Measurements from ENCODE around the gene CYP2U1.

CYP2U1 gene

DNA sequence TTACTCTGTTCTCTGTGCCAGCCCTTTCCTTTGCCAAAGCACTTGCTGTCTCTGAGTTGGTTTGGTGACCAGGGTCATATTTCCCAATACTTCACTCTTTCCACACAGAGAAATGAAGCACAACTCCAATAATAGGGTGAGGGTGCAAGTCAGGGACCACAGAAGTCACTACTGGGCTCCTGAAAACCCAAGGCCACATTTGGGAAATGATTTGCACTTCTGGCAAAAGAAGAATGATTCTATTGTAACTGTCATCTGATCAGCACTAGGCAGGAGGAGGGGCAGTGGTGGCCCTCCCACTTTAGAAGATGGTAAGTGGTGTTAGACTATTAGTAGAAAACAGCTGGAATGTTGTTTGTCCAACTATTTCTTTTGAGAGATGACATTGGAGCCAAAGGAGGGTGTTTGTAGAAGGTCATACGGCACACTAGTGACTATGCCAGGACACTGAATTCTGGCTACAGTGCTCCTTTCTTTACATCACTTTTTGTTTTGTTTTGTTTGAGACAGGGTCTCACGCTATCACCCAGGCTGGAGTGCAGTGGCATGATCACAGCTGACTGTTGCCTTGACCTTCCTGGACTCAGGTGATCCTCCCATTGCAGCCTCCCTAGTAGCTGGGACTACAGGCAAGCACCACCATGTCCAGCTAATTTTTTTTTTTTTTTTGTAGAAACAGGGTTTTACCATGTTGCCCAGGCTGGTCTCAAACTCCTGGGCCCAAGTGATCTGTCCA is 47.5 kb downstream of the CYP2U1 start:
- DNase-seq (ENCODE audit: low read depth in 3 of 3, low spot score in 1 of 3) = no peak

DNA sequence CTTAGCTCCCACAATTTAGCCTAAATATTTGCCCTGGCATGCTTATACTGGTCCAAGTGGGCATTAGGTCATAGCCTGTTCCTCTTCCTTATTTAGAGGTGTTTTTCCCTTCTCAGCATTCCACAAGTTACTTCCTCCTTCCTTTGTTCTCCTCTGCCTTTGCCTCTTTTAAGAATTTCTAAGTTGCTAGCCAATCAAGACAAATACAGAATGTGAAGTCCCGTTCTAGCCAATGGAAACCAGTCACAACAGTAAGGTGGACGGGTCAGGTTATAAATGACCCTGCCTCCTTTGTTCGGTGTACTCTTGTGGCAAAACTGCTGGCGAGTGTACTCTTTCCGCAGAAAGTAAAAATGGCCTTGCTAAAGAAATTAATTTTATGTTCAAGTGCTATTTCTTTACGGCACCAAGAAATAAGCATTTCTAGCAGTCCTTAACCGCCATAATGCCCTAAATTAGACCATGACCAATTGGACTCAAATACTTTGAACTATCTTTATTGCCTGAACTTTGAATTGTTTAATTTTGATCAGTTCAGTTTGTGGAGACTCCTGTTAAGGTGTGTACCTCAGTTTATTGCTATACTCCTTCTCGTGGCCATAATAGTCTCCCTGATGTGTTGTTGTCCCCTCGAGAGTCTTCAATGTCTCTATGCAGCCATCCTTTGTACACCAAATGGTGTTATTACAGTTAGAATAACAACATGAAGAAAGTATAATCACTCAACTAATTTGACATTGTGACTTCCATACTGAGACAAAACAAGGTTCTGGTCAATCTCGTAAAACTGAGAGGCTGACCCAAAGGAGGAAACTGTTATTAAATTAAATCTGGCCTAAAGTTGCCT is 56.8 kb downstream of the CYP2U1 start:
- no peak for DNase-seq (ENCODE audit: low read depth in 3 of 3, low spot score in 1 of 3)

DNA sequence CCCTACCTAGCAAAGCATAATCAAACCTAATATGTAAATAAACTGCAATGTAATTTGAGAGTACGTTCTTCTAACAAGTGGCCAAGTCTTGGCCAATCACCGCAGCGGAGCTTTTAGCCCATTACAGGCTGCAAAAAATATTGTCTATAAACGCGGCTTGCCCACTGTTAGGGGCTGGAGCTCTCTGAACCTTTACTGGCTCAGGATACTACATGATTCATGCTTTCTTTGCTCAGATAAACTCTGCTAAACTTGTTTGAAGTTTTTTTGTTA is 57.4 kb downstream of the CYP2U1 start:
- DNase-seq (ENCODE audit: low read depth in 3 of 3, low spot score in 1 of 3) = no peak

DNA sequence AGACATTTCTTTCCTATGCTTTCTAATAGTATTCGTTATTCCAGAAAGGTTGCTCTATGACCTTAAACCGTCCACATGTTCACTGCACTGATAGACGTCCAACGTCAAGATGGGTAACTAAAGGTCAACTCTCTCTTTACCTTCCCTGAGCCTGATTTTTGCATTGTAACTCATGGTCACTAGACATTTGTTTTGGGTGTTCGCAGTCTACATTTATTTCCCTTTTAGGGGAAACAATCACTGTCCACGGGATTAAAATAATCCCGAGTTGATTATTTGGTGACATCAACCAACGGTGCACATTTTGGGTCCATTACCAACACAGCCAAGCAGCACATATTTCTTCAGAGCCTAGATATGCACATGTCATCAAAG is 57.8 kb downstream of the CYP2U1 start:
- no peak for DNase-seq (ENCODE audit: low read depth in 3 of 3, low spot score in 1 of 3)

DNA sequence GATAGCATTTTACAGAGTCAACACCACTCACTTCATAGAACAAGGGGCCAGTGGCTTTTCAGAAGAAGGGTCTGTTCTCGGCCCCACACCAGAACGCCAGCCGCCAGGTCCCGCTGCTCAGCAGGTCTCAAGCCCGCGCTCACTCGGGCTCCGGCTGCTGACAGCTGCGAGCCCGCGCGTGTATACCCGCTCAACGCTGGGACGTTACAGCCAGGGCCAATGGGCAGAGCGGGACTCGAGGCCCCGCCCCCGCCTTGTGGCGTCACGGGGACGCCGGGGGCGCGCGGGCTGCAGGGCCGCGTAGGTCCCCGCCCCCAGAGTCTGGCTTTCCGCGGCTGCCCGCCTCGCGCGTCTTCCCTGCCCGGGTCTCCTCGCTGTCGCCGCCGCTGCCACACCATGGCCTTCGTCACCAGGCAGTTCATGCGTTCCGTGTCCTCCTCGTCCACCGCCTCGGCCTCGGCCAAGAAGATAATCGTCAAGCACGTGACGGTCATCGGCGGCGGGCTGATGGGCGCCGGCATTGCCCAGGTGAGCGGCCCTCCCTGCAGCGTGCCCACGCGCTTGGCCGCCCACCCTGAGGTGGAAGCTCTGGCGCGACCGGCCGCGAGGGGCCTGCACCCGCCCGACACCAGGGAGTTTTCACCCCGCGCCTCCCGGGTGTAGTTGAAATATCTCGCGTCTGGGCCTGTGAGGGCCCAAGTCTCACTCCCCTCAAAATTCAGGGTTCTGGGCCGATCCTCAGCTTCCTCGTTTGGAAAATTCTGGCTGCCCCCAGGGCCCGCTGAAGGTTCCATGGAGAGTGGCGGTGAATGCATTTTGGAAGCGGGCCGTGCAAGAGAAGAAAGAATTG is 58.4 kb downstream of the CYP2U1 start, which contains the start of gene HADH:
TSS of gene HADH (plus strand) at position 353 of the 850 bp plus-strand sequence. CDS start at position 397, 44 bp downstream.
- DNase-seq (ENCODE audit: low read depth in 3 of 3, low spot score in 1 of 3) = peak; percentile 82 to 89 (median 86)

DNA sequence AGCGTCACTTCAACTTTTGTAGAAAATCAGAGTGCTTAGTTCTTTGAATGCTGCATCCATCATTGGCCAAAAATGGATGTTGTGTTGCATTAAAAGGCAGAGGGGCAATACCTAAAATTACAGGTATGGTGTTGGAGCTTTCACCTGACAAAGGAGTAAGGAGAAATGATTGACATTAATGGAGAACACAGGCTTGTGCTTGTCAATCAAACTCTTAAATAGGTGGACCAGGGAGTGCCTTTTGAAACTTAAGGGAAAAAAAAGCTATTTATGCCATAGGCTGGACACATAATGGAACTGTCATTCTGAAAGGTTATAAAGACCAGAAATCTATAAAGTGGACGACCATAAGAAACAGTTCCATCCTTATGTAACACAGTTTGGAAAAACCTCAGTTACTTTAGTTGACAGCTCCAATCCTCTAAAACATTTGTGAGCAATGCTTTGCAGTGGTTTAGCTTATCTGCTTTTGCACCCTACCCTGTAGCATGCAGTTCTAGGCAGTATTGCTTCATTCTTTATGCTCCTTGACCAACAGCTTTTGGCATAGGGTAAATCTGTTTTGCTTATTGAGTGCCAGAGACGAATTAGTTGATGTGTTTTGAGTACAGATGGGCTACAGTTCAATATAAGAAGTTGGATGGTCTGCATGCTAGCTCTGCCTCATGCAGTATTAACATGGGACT is 60.7 kb downstream of the CYP2U1 start:
- no peak for DNase-seq (ENCODE audit: low read depth in 3 of 3, low spot score in 1 of 3)

DNA sequence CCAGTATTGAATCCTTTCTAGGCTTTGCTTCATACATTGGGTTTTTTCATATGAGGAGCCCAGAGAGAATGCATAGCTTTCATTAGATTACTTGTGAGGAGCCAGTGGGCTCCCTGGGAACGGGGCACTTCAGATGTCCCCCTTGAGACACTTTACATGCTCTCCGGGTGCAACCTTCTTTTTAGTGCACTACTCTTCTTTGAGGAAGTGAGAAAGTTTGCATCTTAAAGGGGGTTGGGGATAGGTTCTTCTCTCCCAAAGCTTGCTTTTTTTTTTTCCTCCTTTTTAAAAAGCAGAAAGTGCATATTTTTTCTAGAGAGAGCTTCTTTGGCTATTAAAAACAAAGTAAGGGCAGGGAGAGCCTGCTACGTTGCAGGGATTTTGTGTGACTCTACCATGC is 62.6 kb downstream of the CYP2U1 start:
- DNase-seq (ENCODE audit: low read depth in 3 of 3, low spot score in 1 of 3) = no peak

DNA sequence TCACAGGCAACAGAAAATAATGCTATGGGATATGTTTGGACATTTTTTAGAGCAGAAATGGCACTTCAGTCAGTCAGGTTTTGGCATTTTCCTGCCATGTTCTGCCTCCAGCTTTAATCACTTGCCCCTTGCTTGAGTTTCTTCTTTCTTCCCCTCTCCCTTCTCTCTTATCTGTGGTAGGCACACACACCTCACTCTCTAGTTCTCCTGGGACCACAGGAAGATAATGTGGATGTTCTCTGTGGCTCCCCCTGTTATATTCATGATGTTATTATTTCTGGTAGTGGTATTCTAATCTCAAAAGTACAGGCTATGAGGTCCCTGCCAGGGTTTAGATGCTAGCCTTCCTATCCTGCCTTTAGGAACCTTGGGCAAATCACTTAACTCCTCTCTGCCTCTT is 63.5 kb downstream of the CYP2U1 start:
- no peak for DNase-seq (ENCODE audit: low read depth in 3 of 3, low spot score in 1 of 3)

DNA sequence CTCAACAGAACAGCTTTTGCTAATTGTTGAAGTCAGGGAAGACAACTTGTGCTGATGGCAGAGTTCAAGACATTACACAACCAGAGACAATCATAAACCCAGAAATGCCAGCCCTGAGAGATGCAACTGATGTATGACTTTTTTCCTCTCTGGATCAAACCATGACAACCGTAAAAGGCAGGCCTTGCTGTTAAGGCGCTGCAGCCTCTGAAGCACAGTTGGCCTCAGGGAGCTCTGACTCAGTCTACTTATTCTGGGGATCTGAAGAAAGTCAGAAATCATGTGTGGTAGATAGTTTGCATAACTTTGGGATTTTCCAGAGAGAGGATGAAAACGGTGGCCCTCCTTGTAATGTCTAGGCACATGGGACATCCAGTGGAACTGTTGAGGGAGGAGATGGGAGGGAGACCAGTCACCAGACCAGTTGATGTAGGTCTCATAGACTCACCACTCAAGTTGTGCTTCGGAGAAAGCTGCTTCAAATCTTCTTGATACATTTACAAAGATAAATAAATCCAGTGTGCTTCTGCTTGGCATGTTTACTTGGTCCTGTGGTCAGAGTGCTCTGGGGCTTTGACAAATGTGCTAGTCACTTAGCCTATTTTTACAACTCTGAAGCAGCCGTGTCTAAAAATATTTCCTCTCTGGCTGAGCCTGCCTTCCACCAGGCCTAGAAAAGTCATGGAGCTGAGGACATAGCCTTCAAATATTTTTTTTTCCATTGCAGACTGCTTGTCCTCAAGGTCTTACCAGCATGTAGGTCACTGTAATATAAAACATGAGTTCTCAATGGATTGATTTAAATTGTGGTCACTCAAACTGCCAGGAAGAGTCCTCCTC is 65.8 kb downstream of the CYP2U1 start:
- DNase-seq (ENCODE audit: low read depth in 3 of 3, low spot score in 1 of 3) = no peak

DNA sequence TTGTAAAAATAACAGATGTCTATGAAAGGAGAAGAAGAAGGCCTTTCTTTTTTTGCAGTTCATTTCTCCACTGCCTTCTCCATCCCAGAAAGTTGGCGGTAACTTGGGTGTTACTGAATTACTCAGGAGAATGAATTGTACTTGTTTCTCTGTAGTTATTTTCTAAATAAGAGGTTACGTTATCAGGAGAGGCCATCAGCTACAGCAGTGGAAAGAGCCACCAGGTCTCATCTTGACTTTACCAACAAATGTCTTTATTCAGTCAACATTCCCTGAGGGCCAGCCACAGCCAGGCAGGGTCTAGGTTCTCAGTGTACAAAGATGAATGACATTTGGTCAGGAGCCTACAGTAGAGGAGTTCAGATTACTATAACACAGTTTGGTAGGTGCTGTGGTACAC is 66.4 kb downstream of the CYP2U1 start:
- no peak for DNase-seq (ENCODE audit: low read depth in 3 of 3, low spot score in 1 of 3)

DNA sequence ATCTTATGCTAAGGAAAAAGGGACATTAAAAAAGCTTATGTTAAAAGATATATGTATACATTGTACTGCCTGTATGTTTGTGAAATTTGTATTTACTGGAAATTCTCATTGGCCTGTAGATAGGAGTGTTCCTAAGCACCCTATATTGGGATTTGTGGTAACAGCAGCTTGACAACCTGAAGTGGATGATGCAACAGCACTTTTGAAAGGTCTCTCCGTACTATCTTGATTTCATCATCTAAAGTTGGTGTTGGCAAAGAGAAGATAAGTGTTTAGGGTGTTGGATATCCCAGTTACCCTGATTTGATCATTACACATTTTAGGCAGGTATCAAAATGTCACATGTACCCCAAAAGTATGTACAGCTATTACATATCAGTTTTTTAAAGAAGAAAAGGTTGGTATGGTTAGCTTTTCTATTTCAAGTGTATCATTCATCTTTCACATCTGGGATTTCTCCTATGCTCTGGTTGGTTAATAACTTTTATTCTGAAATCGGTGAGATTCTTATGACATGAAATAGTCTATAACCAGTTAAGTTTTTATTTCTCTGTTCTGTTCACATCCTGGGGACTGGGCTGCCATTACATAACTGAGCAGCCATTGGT is 68.7 kb downstream of the CYP2U1 start:
- no peak for DNase-seq (ENCODE audit: low read depth in 3 of 3, low spot score in 1 of 3)

DNA sequence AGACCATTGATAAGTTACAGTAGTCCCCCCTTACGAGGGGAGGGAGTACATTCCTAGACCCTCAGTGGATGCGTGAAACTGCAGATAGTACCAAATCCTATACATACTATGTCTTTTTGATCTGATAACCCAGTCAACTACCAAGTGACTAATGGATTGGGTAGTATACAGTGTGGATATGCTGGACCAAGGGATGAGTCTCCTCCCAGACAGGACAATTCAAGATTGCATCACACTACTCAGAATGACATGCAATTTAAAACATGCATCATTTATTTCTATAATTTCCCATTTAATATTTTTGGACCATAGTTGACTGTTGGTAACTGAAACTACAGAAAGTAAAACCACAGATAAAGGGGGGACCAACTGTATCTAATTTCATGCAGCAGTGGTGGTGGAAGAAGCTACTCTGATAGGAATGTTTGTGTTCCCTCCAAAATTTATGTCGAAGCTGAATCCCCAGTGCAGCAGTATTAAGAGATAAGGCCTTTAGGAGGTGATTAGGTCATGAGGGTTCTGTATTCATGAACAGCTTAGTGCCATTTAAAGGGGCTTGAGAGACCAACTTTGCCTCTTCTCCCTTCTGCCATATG is 70.3 kb downstream of the CYP2U1 start:
- no peak for DNase-seq (ENCODE audit: low read depth in 3 of 3, low spot score in 1 of 3)
